Prostate gland (tissue), 2 donors: ENCODE data around the gene UGT1A3.

Experiments used
- CTCF ChIP-seq, 4 experiments: fragments of 200-600 bp in 2 of 4; fragments of 450-650 bp in 2 of 4; sonication (generic) in 2 of 4; IDR thresholded peaks; 1 replicate in 3 of 4; 2 replicates in 1 of 4; pipeline ENCODE4 v1.5.1; 2016 to 2019; ENCODE audit warnings: antibody characterized with exemption in 4 of 4, mild to moderate bottlenecking in 2 of 4, moderate library complexity in 2 of 4
- POLR2A ChIP-seq: fragments of 450-650 bp; IDR thresholded peaks from one replicate; pipeline ENCODE4 v1.6.1; 2016; ENCODE audit warnings: antibody characterized with exemption, mild to moderate bottlenecking
- POLR2AphosphoS5 ChIP-seq: sonication (generic); formaldehyde crosslinking; IDR thresholded peaks from one replicate; pipeline ENCODE4 v1.6.1; 2017; ENCODE audit warnings: antibody characterized with exemption

- TF ChIP-seq CTCF (IDR thresholded peaks at IDR 0.05) (no peak), POLR2A (no peak), POLR2AphosphoS5 (no peak)
These were observed 39.3 kb upstream of the UGT1A3 start for GRCh38 chr2:233689501-233689900.
